ENCODE data around the gene PLA2R1. TPM values are rescaled to one million over a fixed set of nuclear protein-coding genes. Genes with fewer than 3 reads are reported as not detected.
A peak's percentile ranks its signal among the peaks of the same experiment; 100 is the strongest.

Gene PLA2R1
- 9.3 TPM for total RNA-seq

DNA sequence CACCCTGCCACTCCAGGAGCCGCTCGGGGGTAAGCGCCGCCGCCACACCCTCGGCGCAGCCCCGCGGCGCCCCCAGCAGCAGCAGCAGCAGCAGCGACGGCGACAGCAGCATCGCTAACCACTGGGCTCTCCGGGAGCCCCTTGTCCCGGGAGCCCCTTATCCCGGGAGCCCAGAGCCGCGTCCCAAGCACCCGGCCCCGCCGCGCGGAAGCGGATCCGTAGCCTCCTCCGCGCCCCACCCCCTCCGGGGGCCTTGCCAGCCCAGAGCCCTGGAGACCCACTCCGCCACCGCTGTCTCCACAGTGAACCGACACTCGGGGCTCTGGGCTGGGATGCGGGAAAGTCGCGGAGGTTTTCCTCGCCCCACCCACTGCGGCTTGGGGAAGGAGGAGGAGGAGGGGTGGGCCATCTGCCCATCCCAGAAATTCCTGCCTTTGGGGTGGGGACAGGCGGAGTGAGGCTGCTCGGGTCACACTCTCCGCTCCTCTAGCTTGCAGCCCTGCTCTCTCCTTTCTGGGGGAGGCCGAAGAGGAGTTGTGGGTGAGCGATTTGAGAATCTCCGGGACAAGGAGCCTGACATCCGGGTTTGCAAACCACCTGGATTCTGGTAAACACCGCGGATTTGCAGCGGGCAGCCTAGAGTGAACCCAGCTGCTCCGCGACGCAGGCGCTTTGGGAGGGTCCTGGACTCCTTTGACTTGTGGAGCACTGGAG, at the start of gene PLA2R1:
TSS of gene PLA2R1 (minus strand) at position 324 of the 714 bp plus-strand sequence. CDS start at position 112, 212 bp downstream.
- H3K27ac ChIP-seq, result peak within 1 kb of the TSS; percentile 65
- H3K4me1 ChIP-seq, result peaks cover 0 to 19% of the 10 kb centered on the region in 2 donors
- DNase-seq (ENCODE audit: low spot score in 2 of 2), result peak in 1 of 2 donors; percentile 78
- peak within 1 kb of the TSS; percentile 66 to 90 for H3K4me3 ChIP-seq
- H3K36me3 ChIP-seq, result no peaks in the 10 kb centered on the region
- TF ChIP-seq, protein P1, sequence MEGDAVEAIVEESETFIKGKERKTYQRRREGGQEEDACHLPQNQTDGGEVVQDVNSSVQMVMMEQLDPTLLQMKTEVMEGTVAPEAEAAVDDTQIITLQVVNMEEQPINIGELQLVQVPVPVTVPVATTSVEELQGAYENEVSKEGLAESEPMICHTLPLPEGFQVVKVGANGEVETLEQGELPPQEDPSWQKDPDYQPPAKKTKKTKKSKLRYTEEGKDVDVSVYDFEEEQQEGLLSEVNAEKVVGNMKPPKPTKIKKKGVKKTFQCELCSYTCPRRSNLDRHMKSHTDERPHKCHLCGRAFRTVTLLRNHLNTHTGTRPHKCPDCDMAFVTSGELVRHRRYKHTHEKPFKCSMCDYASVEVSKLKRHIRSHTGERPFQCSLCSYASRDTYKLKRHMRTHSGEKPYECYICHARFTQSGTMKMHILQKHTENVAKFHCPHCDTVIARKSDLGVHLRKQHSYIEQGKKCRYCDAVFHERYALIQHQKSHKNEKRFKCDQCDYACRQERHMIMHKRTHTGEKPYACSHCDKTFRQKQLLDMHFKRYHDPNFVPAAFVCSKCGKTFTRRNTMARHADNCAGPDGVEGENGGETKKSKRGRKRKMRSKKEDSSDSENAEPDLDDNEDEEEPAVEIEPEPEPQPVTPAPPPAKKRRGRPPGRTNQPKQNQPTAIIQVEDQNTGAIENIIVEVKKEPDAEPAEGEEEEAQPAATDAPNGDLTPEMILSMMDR (IDR thresholded peaks at IDR 0.05), result no peak
- no peaks in the 10 kb centered on the region for H3K9me3 ChIP-seq
- no peaks in the 10 kb centered on the region for H3K27me3 ChIP-seq
- intact Hi-C loops (cut with DNase I), result no loop called here

DNA sequence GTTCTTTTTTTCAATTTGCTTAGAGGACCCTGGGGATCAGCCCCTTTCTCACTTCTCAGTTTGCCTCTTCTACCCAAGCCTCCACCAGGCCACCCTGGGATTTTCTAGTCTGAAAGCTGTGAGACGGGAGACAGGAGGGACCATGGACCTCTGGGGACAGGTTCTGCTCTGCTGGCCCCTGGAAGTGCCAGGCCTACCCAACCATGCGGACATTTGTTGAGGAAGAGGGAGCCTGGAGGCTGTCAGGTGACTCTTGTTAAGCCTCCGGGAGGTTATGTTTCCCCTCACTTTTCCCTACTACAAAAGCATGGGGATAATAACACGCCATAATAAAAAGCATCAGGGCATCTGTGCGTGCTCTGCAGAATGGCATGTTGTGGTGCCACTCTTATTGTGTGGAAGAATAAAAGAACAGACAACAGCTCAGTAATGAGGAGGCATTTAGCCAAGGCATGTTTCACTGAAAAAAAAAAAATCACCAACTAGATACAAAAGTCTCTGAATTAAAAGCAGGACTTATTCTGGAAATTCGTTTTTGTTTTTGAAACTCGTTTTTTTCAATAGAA, 48.3 kb upstream of the PLA2R1 start:
- Histone ChIP-seq H3K4me3 (no peak overlapping the region), H3K27ac (no peak overlapping the region), H3K36me3 (no peaks in the 10 kb centered on the region), H3K9me3 (no peaks in the 10 kb centered on the region), H3K27me3 (no peaks in the 10 kb centered on the region), H3K4me1 (no peaks in the 10 kb centered on the region)
- TF ChIP-seq, protein P1 (IDR thresholded peaks at IDR 0.05), result no peak
- DNase-seq (ENCODE audit: low spot score in 2 of 2), result no peak
- intact Hi-C loops (cut with DNase I), result loop anchor here (2.0 to 5.0 kb wide), 5 partner anchors 157 to 952 kb away; no protein-coding TSS in a partner anchor

DNA sequence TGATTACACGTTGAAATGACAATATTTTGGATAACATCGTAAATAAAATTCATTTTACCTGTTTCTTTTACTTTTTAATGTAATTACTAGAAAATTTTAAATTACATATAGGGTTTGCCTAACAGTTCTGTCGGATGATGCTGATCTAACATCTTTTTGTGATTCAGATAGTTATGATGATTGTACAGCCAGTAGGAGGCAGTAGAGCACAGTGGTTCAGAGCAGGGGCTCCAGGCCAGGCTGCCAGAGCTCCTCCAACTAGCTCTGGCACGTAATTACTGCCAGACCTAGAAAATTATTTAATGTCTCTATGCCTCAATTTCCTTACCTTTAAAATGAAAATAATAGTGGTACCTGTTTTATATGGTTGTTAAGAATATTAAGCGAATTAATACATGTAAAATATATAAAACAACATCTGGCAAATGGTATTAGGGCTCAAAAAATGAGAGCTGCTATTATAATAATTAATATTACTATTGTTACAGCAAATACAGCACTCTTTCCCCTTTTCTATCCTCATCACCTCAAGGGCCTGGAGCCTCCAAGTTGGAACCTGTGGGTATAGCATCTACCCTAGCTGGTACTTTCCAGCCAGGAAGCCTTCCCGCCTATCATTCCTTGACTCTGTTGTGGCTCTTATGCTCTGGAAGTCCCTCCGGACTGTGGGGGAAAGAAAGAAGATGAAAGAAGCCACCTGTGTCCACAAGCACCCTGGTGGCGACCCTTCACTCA, 47.7 kb upstream of the PLA2R1 start:
- Histone ChIP-seq H3K9me3 (no peaks in the 10 kb centered on the region), H3K27ac (no peak overlapping the region), H3K27me3 (no peaks in the 10 kb centered on the region), H3K36me3 (no peaks in the 10 kb centered on the region), H3K4me1 (no peaks in the 10 kb centered on the region), H3K4me3 (no peak overlapping the region)
- intact Hi-C loops (cut with DNase I), result loop anchor here (2.0 to 5.0 kb wide), 5 partner anchors 157 to 952 kb away; no protein-coding TSS in a partner anchor
- peak in 1 of 2 donors; percentile 82 for DNase-seq (ENCODE audit: low spot score in 2 of 2)
- TF ChIP-seq, protein P1 (IDR thresholded peaks at IDR 0.05), result peak; percentile 76 to 86 (median 81)

GRCh38 chr2:160109243-160109642, 46.8 kb upstream of the PLA2R1 start:
- H3K4me3 ChIP-seq, result no peak overlapping the region
- H3K9me3 ChIP-seq, result no peaks in the 10 kb centered on the region
- no peak overlapping the region for H3K27ac ChIP-seq
- DNase-seq (ENCODE audit: low spot score in 2 of 2), result no peak
- no peaks in the 10 kb centered on the region for H3K4me1 ChIP-seq
- H3K27me3 ChIP-seq, result no peaks in the 10 kb centered on the region
- TF ChIP-seq, protein P1 (IDR thresholded peaks at IDR 0.05), result no peak
- intact Hi-C loops (cut with DNase I), result no loop called here
- H3K36me3 ChIP-seq, result no peaks in the 10 kb centered on the region

GRCh38 chr2:160108646-160109045, 46.2 kb upstream of the PLA2R1 start:
- TF ChIP-seq, protein P1 (IDR thresholded peaks at IDR 0.05), result no peak
- Histone ChIP-seq H3K4me1 (no peaks in the 10 kb centered on the region), H3K27me3 (no peaks in the 10 kb centered on the region), H3K9me3 (no peaks in the 10 kb centered on the region), H3K27ac (no peak overlapping the region), H3K4me3 (no peak overlapping the region), H3K36me3 (no peaks in the 10 kb centered on the region)
- no peak for DNase-seq (ENCODE audit: low spot score in 2 of 2)
- intact Hi-C loops (cut with DNase I), result no loop called here

Measured in ascending aorta (tissue), 2 donors.